ENCODE data around the gene CEP68. TPM values are rescaled to one million over a fixed set of nuclear protein-coding genes. Genes with fewer than 3 reads are reported as not detected.

Gene CEP68
- total RNA-seq, 1 donor from 2014 or later = 25.0 TPM

DNA sequence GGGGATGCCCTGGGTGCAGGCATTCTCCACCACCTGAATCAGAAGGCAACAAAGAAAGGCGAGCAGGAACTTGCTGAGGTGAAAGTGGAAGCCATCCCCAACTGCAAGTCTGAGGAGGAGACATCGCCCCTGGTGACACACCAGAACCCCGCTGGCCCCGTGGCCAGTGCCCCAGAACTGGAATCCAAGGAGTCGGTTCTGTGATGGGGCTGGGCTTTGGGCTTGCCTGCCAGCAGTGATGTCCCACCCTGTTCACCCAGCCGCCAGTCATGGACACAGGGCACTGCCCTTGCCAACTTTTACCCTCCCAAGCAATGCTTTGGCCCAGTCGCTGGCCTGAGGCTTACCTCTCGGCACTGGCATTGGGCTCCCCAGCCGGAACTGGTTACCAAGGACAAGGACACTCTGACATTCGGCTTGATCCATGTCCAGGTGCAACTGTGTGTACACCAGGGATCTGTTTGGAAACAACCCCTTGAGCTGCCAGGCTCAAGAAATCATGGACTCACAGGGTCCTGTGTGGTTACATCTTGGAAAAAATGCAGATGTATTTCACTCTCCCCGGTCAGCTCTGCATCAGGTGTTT, 35.2 kb upstream of the CEP68 start:
- intact Hi-C loops (cut with DNase I) = no loop called here
- Histone ChIP-seq H3K27me3 (no peaks in the 10 kb centered on the region), H3K36me3 (peaks cover 0 to 18% of the 10 kb centered on the region in 2 donors), H3K4me1 (no peaks in the 10 kb centered on the region), H3K4me3 (no peak overlapping the region), H3K27ac (no peak overlapping the region), H3K9me3 (no peaks in the 10 kb centered on the region)
- no peak for DNase-seq (ENCODE audit: extremely low spot score in 2 of 2)
- TF ChIP-seq CTCF (IDR thresholded peaks at IDR 0.05) (no peak), POLR2A (IDR thresholded peaks at IDR 0.05) (no peak), POLR2AphosphoS5 (IDR thresholded peaks at IDR 0.05; ENCODE audit: insufficient read depth in 1 of 2, low read depth in 1 of 2) (no peak)

GRCh38 chr2:65021709-65022108, 34.5 kb upstream of the CEP68 start:
- peaks cover 0 to 13% of the 10 kb centered on the region in 2 donors for H3K36me3 ChIP-seq
- no peaks in the 10 kb centered on the region for H3K27me3 ChIP-seq
- intact Hi-C loops (cut with DNase I) = no loop called here
- DNase-seq (ENCODE audit: extremely low spot score in 2 of 2) = no peak
- no peaks in the 10 kb centered on the region for H3K9me3 ChIP-seq
- TF ChIP-seq POLR2AphosphoS5 (IDR thresholded peaks at IDR 0.05; ENCODE audit: insufficient read depth in 1 of 2, low read depth in 1 of 2) (no peak), POLR2A (IDR thresholded peaks at IDR 0.05) (no peak), CTCF (IDR thresholded peaks at IDR 0.05) (no peak)
- no peaks in the 10 kb centered on the region for H3K4me1 ChIP-seq
- no peak overlapping the region for H3K4me3 ChIP-seq
- H3K27ac ChIP-seq = no peak overlapping the region

DNA sequence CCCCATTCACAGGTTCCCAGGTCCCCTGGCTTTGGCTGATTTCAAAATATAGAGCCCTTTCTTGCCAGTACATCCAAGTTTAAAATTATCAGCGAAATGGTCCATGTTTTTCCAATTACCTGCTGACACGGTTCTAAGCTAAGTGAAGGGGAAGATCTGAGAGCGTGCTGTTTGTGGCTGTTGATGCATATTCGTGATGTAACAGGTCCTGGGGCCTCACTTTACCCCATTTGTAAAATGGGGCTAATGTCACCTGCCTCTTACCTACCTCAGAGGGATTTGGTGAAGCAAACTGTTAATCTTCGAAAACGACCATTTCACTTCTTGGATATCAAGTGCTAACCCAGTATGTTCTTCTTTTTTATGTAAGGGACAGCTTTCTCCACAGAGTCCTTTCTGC, 34.0 kb upstream of the CEP68 start:
- H3K4me1 ChIP-seq = no peaks in the 10 kb centered on the region
- H3K4me3 ChIP-seq = no peak overlapping the region
- peaks cover 0 to 10% of the 10 kb centered on the region in 2 donors for H3K36me3 ChIP-seq
- TF ChIP-seq CTCF (IDR thresholded peaks at IDR 0.05) (no peak), POLR2A (IDR thresholded peaks at IDR 0.05) (no peak), POLR2AphosphoS5 (IDR thresholded peaks at IDR 0.05; ENCODE audit: insufficient read depth in 1 of 2, low read depth in 1 of 2) (no peak)
- H3K27ac ChIP-seq = no peak overlapping the region
- H3K27me3 ChIP-seq = no peaks in the 10 kb centered on the region
- no peak for DNase-seq (ENCODE audit: extremely low spot score in 2 of 2)
- no peaks in the 10 kb centered on the region for H3K9me3 ChIP-seq
- intact Hi-C loops (cut with DNase I) = no loop called here

- peaks cover 0 to 3% of the 10 kb centered on the region in 2 donors for H3K36me3 ChIP-seq
- H3K9me3 ChIP-seq = no peaks in the 10 kb centered on the region
- no peak overlapping the region for H3K4me3 ChIP-seq
- TF ChIP-seq CTCF (IDR thresholded peaks at IDR 0.05) = no peak
- no peak for TF ChIP-seq POLR2A (IDR thresholded peaks at IDR 0.05)
- TF ChIP-seq POLR2AphosphoS5 (IDR thresholded peaks at IDR 0.05; ENCODE audit: insufficient read depth in 1 of 2, low read depth in 1 of 2) = no peak
- no peak for DNase-seq (ENCODE audit: extremely low spot score in 2 of 2)
- no peaks in the 10 kb centered on the region for H3K4me1 ChIP-seq
- H3K27ac ChIP-seq = no peak overlapping the region
- H3K27me3 ChIP-seq = no peaks in the 10 kb centered on the region
- intact Hi-C loops (cut with DNase I) = no loop called here
These were observed 32.5 kb upstream of the CEP68 start for GRCh38 chr2:65023742-65024141.

GRCh38 chr2:65024149-65024829, 31.9 kb upstream of the CEP68 start:
- intact Hi-C loops (cut with DNase I) = no loop called here
- Histone ChIP-seq H3K4me1 (no peaks in the 10 kb centered on the region), H3K27ac (no peak overlapping the region), H3K36me3 (no peaks in the 10 kb centered on the region), H3K27me3 (no peaks in the 10 kb centered on the region), H3K4me3 (no peak overlapping the region), H3K9me3 (no peaks in the 10 kb centered on the region)
- TF ChIP-seq POLR2A (IDR thresholded peaks at IDR 0.05) = no peak
- no peak for TF ChIP-seq POLR2AphosphoS5 (IDR thresholded peaks at IDR 0.05; ENCODE audit: insufficient read depth in 1 of 2, low read depth in 1 of 2)
- TF ChIP-seq CTCF (IDR thresholded peaks at IDR 0.05) = no peak
- DNase-seq (ENCODE audit: extremely low spot score in 2 of 2) = no peak
